Stromal cell of bone marrow (primary cell): ENCODE measurements around the gene VANGL1.
"Not testable (repeated sequence)": the region's sequence is repeated elsewhere in the genome, so short reads cannot be mapped to it uniquely, and the experiment has no call there.

Experiments
- DNase-seq: peaks from one replicate; pipeline ENCODE4 v3.0.0-alpha.2; 2012; ENCODE audit warnings: low read depth

VANGL1 gene

GRCh38 chr1:115641762-115642167 lies at the start of gene VANGL1:
Gene VANGL1 (plus strand): TSS chr1:115641970. CDS start chr1:115651414, 9,444 bp downstream.
- DNase-seq = peak; percentile 26

DNA sequence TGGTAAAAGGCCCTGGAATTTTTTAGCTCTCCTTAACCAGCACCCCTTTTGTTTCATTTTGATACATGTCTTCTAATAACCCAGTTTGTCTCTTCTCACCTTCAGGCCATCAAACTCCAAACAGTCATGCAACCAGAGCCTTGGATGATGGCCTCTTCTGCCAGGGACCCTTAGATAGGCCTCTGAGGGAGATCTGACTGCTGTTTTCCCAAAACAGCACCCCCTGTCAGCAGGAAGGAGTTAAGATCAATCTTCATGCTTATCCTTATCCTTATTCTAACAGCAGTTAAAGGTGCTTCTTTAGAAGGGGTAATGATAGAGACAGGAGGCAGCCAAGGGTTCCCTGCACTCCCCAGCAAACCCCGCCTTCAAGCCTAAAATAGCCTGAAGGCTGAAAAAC lies 49.5 kb upstream of the VANGL1 start:
- no peak for DNase-seq

DNA sequence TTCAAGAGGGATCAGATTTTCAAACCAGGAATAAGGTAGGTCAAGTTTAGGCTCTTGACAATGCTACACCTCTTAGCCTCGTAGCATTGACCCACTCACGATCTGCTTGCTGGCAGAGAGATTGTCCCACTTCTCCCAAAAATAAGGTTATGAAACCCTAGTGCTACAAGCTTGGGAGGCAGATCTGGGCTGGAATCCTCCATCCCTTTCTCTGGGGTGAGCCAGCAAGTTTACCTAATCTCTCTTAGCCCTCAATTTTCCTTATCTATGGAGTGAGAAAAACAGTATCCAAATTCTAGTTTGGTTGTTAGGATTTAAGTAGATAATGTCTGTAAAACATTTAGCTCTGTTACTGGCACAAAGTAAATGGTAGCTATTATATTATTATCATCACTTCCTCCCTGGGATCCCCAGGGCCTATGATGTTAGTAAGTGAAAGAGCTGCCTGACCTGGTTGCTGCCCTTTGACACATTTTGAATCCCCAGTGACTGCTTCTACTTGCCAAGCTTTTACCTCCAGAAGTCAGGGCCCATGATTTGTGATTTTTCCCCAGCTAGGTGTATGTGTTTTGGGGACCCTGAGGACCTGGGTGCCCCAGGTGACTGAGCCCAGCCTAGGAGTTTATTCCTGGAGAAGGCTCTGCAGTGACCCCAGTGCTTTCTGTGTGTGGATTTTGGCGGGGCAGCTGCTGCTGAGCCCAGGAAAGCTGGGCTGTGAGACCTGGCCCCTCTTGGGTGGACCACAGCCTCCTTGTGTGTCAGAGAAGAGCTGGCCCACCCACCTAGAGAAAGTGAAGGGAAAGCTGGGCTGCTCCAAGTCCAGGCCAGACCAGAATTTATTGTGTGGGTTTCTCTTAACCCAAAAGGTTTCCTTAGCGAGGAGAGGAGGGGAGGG lies 48.2 kb upstream of the VANGL1 start:
- DNase-seq = no peak

- DNase-seq = no peak
Observed at GRCh38 chr1:115594600-115594999, 47.2 kb upstream of the VANGL1 start.

DNA sequence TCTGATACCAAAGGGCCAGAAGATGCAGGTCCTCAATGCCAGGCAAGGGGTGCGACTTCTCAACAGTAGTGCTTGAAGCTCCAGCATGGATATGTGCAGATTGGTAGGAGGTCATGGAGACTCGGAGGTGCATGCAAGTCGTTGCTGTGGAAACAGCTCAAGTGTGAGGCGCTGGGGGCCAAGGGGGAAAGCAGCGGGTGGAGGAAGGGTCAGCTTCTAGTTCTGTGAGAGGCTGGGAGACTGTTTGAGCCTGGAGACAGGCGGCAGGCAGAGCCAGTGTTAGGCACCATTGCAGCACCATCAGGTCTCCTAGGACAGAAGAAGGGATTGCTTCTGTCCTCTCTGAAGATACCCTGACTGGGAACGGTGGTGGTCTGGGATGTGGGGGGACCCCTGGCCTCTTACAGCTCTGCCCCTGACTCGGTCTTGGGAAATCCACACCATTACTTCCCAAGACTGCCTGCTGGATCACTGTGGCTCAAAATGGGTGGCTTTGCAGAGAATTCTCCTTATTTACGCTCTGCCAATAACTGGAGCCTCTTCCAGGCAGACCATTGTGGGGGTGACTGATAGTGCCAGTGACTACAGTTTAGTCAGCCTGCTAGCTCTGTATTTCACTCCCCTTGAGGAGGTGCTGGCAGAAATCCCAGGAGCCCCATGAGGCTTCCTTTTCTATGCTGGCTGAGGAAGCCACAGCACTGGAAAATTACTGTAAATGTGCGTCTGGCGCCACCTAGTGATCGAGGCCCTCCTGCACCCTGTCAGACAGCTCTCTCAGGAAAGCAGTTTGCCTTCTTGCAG lies 46.3 kb upstream of the VANGL1 start:
- DNase-seq = peak; percentile 97

DNA sequence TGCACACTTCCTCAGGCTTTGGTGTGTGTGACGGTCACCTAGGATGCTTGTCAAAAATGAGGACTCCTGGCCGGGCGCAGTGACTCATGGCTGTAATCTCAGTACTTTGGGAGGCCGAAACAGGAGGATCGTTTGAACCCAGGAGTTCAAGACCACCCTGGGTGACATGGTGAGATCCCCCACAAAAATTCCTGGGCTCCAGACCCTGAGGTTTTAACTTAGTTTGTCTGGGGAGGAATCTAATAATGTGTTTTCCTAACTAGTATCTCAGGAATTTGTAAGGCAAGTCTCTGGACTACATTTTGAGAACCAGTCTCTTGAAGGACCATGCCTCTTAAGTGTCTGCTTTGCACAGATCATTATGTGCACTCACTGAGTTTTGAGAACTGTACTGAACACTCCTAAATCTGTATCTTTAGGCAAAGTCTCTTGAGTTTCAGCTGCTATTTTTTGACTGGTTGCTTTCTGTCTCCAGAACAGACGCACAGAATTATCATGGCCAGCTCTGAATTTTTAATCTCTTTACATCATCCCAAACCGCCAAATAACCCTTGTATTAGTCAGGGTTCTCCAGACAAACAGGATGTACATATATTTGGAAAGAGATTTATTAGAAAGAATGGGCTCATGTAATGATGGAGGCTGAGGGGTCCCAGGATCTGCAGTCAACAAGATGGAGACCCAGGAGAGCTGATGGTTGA lies 45.5 kb upstream of the VANGL1 start:
- DNase-seq = no peak

DNA sequence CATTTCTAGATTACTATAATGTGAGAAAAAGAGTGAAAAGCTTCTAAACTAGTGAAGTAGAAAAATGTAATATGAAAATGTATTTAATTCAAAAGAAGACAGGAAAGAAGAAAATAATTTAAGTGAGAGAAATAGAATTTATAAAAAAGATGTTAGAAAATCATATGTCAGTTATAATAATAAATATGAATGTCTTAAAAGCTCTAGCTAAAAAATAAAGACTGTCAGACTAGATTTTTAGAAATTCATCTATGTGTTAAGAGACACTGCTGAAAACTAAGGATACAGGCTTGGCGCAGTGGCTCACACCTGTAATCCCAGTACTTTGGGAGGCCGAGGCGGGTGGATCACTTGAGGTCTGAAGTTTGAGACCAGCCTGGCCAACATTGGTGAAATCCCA lies 37.3 kb upstream of the VANGL1 start:
- no peak for DNase-seq

- no peak for DNase-seq
Observed at GRCh38 chr1:115606305-115606704, 35.5 kb upstream of the VANGL1 start.

DNA sequence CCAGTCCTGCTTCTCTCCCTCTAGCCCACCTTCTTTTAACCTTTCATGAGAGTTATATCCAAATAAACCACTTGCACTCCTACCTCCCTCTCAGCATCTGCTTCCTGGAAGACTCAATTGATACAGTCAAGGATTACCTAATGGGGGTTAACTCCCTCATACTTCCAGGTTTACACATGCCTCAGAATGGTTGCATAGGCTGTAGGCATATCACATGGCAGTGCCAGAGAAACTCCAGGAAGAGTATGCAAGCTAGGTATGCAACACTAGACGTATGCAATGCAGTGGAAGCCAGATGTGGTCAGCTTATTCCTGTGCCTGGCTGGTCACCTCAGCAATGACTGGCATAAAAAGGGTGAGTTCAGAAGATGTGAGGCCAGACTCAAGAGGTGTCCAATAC lies 32.7 kb upstream of the VANGL1 start:
- DNase-seq = no peak

GRCh38 chr1:115613767-115614166 lies 28.0 kb upstream of the VANGL1 start:
- DNase-seq = no peak

DNA sequence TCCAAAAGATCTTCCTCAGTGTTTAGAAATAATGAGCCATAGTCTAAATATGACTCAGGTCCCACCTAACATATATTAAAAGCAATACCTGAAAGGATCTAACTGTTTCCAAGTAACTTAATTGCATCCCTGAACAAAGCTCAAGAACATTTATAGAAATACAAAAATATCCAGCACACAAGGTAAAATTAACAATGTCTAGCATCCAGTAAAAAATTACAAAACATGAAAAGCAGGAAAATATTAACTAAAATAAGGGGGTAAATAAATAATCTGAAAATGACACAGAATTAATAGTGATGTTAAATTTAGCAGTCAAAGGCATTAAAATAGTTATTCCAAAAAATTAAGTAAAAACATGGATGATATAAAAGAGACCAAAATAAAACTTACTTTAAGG lies 21.3 kb upstream of the VANGL1 start:
- no peak for DNase-seq

DNA sequence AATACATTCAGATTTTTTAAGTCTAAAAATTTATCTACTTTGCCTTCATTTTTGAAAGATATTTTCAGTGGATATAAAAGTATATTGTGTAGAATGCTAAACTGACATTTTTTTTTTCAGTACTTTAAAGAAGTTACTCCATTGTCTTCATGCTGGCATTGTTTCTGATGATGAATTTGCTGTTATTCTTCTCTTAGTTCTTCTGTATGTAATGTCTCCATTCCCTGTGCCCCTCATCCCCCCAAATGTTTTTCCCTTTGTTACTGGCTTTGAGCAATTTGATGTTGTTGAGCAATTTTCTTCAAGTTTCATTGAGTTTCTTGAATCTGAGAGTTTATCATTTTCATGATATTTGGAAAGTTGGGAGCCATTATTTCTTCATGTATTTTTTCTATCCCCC lies 20.8 kb upstream of the VANGL1 start:
- no peak for DNase-seq

DNA sequence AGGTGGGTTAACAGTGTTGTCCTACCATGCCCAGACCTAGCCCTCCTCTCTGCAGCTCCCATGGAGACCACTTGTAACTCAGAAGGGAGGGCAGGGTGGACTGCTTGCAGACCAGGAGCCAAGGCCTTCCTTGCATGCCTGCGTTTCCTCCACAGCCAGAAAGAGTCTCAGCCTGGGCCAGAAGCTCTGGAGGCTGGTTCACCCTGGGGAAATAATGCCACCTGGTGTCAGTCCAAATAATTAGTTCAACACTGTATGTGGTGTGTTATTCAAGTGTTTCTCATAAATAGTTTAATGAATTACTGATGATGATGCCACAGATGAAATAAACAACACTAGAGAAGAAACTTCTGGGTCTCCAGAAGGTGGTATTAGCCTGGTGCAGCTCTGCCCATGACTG lies 16.9 kb upstream of the VANGL1 start:
- DNase-seq = no peak

GRCh38 chr1:115630342-115630741 lies 11.4 kb upstream of the VANGL1 start:
- no peak for DNase-seq

DNA sequence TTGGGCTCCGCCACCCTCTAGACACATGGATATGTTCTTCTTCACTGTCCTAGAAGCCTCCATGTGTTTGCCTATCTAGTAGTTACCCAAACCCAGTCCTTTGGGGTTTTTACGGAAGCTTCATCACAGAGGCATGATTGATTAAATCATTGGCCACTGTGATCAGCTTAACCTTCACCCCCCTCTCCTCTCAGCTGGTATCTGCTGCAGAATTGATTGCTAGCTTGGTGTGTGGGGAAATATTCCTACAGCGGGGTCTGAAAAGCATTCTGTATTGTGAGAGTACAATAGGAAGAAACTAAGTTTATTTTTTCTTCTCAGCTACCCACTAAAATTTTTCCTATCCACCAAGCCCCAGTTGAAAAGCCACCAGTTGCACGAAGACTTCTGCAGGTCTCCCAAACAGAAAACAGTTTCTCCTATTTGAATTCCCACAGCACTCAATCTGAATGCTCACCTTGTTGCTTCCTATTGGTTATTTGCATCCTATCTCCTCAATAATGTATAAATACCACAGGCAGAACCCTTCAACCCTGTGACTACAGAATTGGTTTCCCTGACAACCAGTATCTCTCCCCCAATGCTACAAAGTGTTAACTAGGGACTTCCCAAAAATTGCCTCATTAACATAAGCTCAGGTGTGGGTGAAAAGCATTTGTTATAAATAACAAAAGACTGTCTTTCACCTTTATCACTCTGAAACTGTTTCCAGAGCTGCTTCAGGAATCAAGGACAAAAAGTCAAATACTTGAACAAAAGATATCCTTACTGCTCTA lies 9.3 kb upstream of the VANGL1 start:
- no peak for DNase-seq

GRCh38 chr1:115633606-115634005 lies 8.2 kb upstream of the VANGL1 start:
- not testable (repeated sequence) for DNase-seq

DNA sequence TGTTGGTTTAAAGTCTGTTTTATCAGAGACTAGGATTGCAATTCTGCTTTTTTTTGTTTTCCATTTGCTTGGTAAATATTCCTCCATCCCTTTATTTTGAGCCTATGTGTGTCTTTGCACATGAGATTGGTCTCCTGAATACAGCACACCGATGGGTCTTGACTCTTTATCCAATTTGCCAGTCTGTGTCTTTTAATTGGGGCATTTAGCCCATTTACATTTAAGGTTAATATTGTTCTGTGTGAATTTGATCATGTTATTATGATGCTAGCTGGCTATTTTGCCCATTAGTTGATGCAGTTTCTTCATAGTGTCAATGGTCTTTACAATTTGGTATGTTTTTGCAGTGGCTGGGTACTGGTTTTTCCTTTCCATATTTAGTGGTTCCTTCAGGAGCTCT lies 4.5 kb upstream of the VANGL1 start:
- DNase-seq = not testable (repeated sequence)

- DNase-seq = no peak
Observed at GRCh38 chr1:115640384-115640783, 1.4 kb upstream of the VANGL1 start.

GRCh38 chr1:115642168-115643072 lies 650 bp downstream of the VANGL1 start:
- no peak for DNase-seq

GRCh38 chr1:115643225-115643624 lies 1.5 kb downstream of the VANGL1 start:
- no peak for DNase-seq

GRCh38 chr1:115643666-115644065 lies 1.9 kb downstream of the VANGL1 start:
- DNase-seq = no peak
